ENCODE measurements around the gene EEF1AKMT4.

GRCh38 chr3:184249412-184250166 is at the start of gene EEF1AKMT4:
- TF ChIP-seq CTCF (IDR thresholded peaks at IDR 0.05; ENCODE audit: insufficient read depth, low read depth, low read length) (peak; percentile 34), EZH2 (IDR thresholded peaks at IDR 0.05; ENCODE audit: insufficient read depth, low read length) (no peak)

All from astrocyte (in vitro differentiated cells and primary cell).